ENCODE measurements around the gene SLC13A2.

GRCh38 chr17:28526381-28526780 is 52.9 kb downstream of the SLC13A2 start:
- no peak for TF ChIP-seq CTCF (IDR thresholded peaks at IDR 0.05)
- no peak for TF ChIP-seq POLR2A (IDR thresholded peaks at IDR 0.05)

Data from testis (tissue), 2 donors.